ENCODE measurements around the gene GRK6. TPM values are rescaled to one million over a fixed set of nuclear protein-coding genes. Genes with fewer than 3 reads are reported as not detected.

The GRK6 gene
- total and polyA plus RNA-seq, 2 of the 4 experiments (the other 2 are of a cell fraction): 25.3 to 30.1 TPM

DNA sequence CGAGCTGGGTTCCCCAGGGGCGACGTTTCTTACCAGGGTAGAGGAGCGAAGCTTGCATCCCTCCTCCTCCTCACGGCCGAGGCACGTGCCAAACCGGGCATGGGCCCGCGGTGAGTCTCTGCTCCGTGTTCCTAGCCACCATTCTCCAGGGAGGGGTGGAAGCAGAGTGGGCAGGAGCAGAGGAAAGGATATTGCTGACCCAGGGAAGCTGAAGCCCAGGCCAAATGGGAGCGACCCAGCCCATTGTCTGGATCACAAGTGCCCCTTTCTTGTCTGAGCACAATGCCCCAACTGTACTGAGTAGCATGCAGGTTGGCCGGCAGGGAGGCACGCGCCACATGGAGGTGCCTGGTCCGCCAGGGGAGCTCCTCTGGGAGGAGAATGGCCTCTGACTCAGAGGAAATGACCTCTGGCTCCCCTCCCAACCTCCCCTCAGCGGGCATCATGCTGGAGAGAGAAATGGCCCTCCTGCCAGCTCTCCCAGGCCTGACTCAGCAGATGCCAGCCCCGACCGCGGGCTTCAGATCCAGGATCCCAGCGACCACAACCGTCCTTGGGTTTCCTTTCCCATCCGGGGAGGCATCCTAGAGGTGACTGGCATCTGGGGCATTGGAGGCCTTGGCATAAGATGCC, 21.3 kb downstream of the GRK6 start:
- no peaks in the 10 kb centered on the region for H3K9me3 ChIP-seq (ENCODE audit: control insufficient read depth, insufficient read depth, low read length)
- H3K79me1 ChIP-seq (ENCODE audit: low read depth in 1 of 2, low read length in 2 of 2): peaks cover 0 to 4% of the 10 kb centered on the region in 2 experiments; a peak in 1 of 4 replicates
- H2BK120ac ChIP-seq (ENCODE audit: low read depth, low read length): peak overlapping the region; percentile 42; the same call in 1 of the 2 replicates
- peak; percentile 9 for ATAC-seq (ENCODE audit: low read depth)
- no peak overlapping the region; the same call in 1 of the 2 replicates for H4K91ac ChIP-seq (ENCODE audit: insufficient read depth, low read depth, low read length)
- peak overlapping the region; percentile 45 for H2AK9ac ChIP-seq (replicated peaks; ENCODE audit: low read depth, low read length, poor library complexity)
- peak overlapping the region; percentile 66 to 81; a peak in 3 of 4 replicates for H4K8ac ChIP-seq (ENCODE audit: low read depth in 2 of 2, low read length in 2 of 2)
- CTCF ChIA-PET: interaction anchor here (0.7 to 4.7 kb wide), 3 partner anchors 44 to 57 kb away, joined by 3 to 28 read pairs (median 5); no protein-coding TSS in a partner anchor
- no peak overlapping the region for H2BK15ac ChIP-seq (ENCODE audit: low read depth, low read length)
- H3K9ac ChIP-seq (ENCODE audit: low read depth, low read length): no peak overlapping the region
- peak; percentile 51 for DNase-seq
- H3K18ac ChIP-seq (ENCODE audit: low read depth, low read length): no peak overlapping the region
- peak overlapping the region; percentile 2; the same call in 1 of the 2 replicates for H4K5ac ChIP-seq (ENCODE audit: low read depth, low read length)
- intact Hi-C loops (cut with micrococcal nuclease) (loop anchor here (2.0 kb wide), 2 partner anchors 43 to 57 kb away; no protein-coding TSS in a partner anchor), dilution Hi-C loops (cut with HindIII; ENCODE audit: low sequenced_read_pairs, unreplicated experiment) (no loop called here), in situ Hi-C loops (cut with MboI; ENCODE audit: low sequenced_read_pairs) (loop anchor here (5.0 kb wide), 2 partner anchors 40 to 135 kb away; partner anchors contain the start of genes F12 and MXD3)
- H3K4me1 ChIP-seq (ENCODE audit: control insufficient read depth, insufficient read depth, low read length): peaks cover 10% of the 10 kb centered on the region
- H3K4me3 ChIP-seq (ENCODE audit: insufficient read depth, low read depth, low read length): peak overlapping the region; percentile 1; the same call in 1 of the 2 replicates
- H3K23ac ChIP-seq (ENCODE audit: low read depth, low read length): 0 out of 2 replicates have a peak overlapping the region, but pooled peaks have one; percentile 56
- peaks cover 11% of the 10 kb centered on the region; the same call in 1 of the 2 replicates for H4K20me1 ChIP-seq (ENCODE audit: insufficient read depth, low read length)
- peak overlapping the region; percentile 45; the same call in 1 of the 2 replicates for H3K14ac ChIP-seq (replicated peaks; ENCODE audit: low read depth, low read length)
- H2BK20ac ChIP-seq (ENCODE audit: low read depth, low read length): no peak overlapping the region
- H3K27ac ChIP-seq (ENCODE audit: insufficient read depth, low read length): peak overlapping the region; percentile 12; the same call in 1 of the 2 replicates
- no peaks in the 10 kb centered on the region for H3K27me3 ChIP-seq (ENCODE audit: control insufficient read depth, insufficient read depth, low read length)
- H3K36me3 ChIP-seq (ENCODE audit: control insufficient read depth, insufficient read depth, low read length): no peaks in the 10 kb centered on the region
- H2AK5ac ChIP-seq (ENCODE audit: low read depth, low read length): peak overlapping the region; percentile 82
- H3K56ac ChIP-seq (ENCODE audit: extremely low read depth, insufficient read depth, low read length): 0 out of 2 replicates have a peak overlapping the region, but pooled peaks have one; percentile 1
- peak overlapping the region; percentile 72 for H3K4ac ChIP-seq (ENCODE audit: low read depth, low read length)
- POLR2A ChIA-PET (ENCODE audit: unreplicated experiment): interaction anchor here (0.6 kb wide), 1 partner anchor 9 kb away, joined by 4 read pairs; no protein-coding TSS in a partner anchor
- peak overlapping the region; percentile 64 for H2AFZ ChIP-seq (replicated peaks; ENCODE audit: low read length, poor library complexity)
- H2BK5ac ChIP-seq (ENCODE audit: low read depth, low read length, poor library complexity, severe bottlenecking): no peak overlapping the region
- no CpG with 5 or more reads among the region's 23 CpGs for WGBS, 2 experiments (ENCODE audit: extremely low coverage in 2 of 2, insufficient read length in 1 of 2)
- TF ChIP-seq MAFK (IDR thresholded peaks at IDR 0.05; ENCODE audit: low read depth, low read length): peak; percentile 53
- TF ChIP-seq, protein P1, sequence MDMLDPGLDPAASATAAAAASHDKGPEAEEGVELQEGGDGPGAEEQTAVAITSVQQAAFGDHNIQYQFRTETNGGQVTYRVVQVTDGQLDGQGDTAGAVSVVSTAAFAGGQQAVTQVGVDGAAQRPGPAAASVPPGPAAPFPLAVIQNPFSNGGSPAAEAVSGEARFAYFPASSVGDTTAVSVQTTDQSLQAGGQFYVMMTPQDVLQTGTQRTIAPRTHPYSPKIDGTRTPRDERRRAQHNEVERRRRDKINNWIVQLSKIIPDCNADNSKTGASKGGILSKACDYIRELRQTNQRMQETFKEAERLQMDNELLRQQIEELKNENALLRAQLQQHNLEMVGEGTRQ (IDR thresholded peaks at IDR 0.05; ENCODE audit: low read depth, low read length): no peak
- TF ChIP-seq CEBPB (IDR thresholded peaks at IDR 0.05; ENCODE audit: low read depth, low read length): no peak
- TF ChIP-seq BHLHE40 (IDR thresholded peaks at IDR 0.05; ENCODE audit: low read depth, low read length): peak; percentile 74
- TF ChIP-seq FOS (IDR thresholded peaks at IDR 0.05; ENCODE audit: low read depth, low read length): no peak
- TF ChIP-seq, protein P2, sequence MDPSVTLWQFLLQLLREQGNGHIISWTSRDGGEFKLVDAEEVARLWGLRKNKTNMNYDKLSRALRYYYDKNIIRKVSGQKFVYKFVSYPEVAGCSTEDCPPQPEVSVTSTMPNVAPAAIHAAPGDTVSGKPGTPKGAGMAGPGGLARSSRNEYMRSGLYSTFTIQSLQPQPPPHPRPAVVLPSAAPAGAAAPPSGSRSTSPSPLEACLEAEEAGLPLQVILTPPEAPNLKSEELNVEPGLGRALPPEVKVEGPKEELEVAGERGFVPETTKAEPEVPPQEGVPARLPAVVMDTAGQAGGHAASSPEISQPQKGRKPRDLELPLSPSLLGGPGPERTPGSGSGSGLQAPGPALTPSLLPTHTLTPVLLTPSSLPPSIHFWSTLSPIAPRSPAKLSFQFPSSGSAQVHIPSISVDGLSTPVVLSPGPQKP (IDR thresholded peaks at IDR 0.05; ENCODE audit: borderline replicate concordance, low read depth, low read length): no peak
- peak; percentile 34; the same call in 1 of the 2 replicates for TF ChIP-seq NFE2L2 (IDR thresholded peaks at IDR 0.05; ENCODE audit: low read depth, low read length)
- peak; percentile 29; the same call in 1 of the 2 replicates for TF ChIP-seq MXI1 (IDR thresholded peaks at IDR 0.05; ENCODE audit: borderline replicate concordance, low read depth, low read length)
- TF ChIP-seq, protein P3, sequence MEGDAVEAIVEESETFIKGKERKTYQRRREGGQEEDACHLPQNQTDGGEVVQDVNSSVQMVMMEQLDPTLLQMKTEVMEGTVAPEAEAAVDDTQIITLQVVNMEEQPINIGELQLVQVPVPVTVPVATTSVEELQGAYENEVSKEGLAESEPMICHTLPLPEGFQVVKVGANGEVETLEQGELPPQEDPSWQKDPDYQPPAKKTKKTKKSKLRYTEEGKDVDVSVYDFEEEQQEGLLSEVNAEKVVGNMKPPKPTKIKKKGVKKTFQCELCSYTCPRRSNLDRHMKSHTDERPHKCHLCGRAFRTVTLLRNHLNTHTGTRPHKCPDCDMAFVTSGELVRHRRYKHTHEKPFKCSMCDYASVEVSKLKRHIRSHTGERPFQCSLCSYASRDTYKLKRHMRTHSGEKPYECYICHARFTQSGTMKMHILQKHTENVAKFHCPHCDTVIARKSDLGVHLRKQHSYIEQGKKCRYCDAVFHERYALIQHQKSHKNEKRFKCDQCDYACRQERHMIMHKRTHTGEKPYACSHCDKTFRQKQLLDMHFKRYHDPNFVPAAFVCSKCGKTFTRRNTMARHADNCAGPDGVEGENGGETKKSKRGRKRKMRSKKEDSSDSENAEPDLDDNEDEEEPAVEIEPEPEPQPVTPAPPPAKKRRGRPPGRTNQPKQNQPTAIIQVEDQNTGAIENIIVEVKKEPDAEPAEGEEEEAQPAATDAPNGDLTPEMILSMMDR (conservative IDR thresholded peaks at IDR 0.05; ENCODE audit: low read depth, low read length): no peak
- BruUV-seq (replicated peaks): no TSS peak
- H3K9me1 ChIP-seq (ENCODE audit: insufficient read depth, low read length): peaks cover 4% of the 10 kb centered on the region; the same call in 1 of the 2 replicates
- peak overlapping the region; percentile 23 for H3K4me2 ChIP-seq (ENCODE audit: low read depth, low read length)
